ENCODE data around the gene WBP4.

WBP4 gene

GRCh38 chr13:41049480-41050440, 11.5 kb upstream of the WBP4 start:
- H3K27ac ChIP-seq = no peak overlapping the region
- TF ChIP-seq CTCF (IDR thresholded peaks at IDR 0.05) (no peak), ZFX (IDR thresholded peaks at IDR 0.05; ENCODE audit: borderline replicate concordance) (no peak)

DNA sequence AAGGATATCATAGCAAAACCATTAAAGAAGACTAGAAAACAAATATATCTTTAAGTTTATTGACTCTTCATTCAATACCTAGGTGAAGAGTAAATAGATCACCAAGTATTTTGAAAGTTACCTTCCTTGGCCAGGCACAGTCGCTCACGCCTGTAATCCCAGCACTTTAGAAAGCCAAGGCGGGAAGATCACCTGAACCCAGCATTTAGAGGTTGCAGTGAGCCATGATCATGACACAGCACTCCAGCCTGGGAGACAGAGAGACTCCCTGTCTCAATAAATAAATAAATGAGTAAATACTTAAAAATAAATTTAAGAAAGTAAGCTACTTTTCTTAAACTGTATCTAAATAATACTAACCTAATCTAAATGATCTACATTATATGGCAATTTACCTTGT, 8.9 kb upstream of the WBP4 start:
- H3K27ac ChIP-seq = no peak overlapping the region
- TF ChIP-seq CTCF (IDR thresholded peaks at IDR 0.05) (no peak), ZFX (IDR thresholded peaks at IDR 0.05; ENCODE audit: borderline replicate concordance) (no peak)

DNA sequence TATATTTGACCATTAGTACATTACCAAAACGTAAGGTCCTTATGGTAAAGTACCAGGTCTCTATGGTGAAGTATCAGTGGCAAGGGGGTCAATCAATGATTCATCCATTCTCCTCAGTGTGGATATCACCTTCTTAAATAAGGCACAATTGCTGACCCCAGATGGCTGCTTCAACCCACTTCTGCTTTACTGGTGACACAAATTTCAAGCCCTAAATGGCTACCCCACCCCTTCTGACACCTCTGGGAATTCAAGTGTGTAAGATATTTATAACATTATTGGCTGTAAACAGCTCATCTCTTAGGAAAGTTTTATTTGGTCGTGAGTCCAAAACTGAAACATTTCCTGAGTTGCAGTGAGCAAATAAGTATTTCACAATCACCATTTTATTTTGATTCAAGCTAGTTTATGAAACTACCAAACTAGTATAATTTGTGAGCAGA, 7.9 kb upstream of the WBP4 start:
- no peak for TF ChIP-seq CTCF (IDR thresholded peaks at IDR 0.05)
- TF ChIP-seq ZFX (IDR thresholded peaks at IDR 0.05; ENCODE audit: borderline replicate concordance) = no peak
- no peak overlapping the region for H3K27ac ChIP-seq

GRCh38 chr13:41054212-41054877, 7.0 kb upstream of the WBP4 start:
- TF ChIP-seq ZFX (IDR thresholded peaks at IDR 0.05; ENCODE audit: borderline replicate concordance) = no peak
- peak; percentile 75 for TF ChIP-seq CTCF (IDR thresholded peaks at IDR 0.05)
- H3K27ac ChIP-seq = no peak overlapping the region

DNA sequence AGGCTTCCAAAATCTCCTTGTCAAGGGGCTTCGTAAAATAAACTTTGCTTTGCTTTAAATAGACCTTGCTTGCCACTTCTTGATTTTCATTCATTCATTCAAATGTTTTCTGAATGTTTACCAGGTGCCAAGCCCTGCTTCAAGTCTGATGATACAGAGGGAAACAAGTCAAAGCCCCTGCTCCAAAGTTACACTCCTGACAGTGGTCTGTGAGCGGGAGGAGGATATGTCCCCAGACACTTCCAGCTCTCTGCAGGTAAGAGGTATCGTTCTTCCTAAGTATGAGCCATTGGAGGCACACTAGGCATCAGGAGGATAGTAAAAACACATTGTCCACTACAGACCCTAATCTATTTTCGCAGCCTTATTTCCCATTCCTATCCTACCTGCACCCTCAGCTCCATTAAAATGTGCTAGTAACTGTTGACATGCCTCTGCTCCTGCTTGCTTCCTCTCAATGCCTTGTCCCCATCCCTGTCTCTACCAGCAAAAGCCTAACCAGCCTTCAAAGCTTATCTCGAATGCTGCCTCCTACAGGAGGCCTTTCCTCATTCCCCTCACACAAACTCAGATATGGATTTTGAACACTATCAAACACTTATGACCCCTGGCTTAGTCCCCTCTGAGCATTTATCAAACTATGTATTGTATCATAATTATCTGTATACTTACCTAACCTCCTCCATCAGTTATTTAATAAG, 6.2 kb upstream of the WBP4 start:
- TF ChIP-seq CTCF (IDR thresholded peaks at IDR 0.05) (peak; percentile 20), ZFX (IDR thresholded peaks at IDR 0.05; ENCODE audit: borderline replicate concordance) (no peak)
- H3K27ac ChIP-seq = no peak overlapping the region

DNA sequence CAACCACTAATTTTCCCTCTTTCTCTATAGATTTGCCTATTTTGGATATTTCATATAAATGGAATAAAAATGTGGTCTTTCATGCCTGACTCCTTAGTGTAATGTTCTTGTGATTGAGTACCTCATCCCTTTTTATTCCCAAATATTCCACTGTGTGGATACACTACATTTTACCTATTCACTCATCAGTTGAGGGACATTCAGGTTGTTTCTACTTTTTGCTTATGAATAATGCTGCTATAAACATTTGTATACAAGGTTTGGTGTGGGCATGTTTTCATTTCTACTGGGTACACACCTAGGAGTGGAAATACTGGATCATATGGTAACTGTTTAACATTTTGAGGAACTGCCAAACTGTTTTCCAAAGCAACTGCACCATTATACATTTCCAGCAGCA, 5.1 kb upstream of the WBP4 start:
- TF ChIP-seq CTCF (IDR thresholded peaks at IDR 0.05) (no peak), ZFX (IDR thresholded peaks at IDR 0.05; ENCODE audit: borderline replicate concordance) (no peak)
- H3K27ac ChIP-seq = no peak overlapping the region

Data from 22Rv1 (cell line).